ENCODE results near the gene DGKQ. TPM values are rescaled to one million over a fixed set of nuclear protein-coding genes. Genes with fewer than 3 reads are reported as not detected.

Gene DGKQ
- total RNA-seq, 2 experiments from 2014 or later = 14.3 to 16.7 TPM

DNA sequence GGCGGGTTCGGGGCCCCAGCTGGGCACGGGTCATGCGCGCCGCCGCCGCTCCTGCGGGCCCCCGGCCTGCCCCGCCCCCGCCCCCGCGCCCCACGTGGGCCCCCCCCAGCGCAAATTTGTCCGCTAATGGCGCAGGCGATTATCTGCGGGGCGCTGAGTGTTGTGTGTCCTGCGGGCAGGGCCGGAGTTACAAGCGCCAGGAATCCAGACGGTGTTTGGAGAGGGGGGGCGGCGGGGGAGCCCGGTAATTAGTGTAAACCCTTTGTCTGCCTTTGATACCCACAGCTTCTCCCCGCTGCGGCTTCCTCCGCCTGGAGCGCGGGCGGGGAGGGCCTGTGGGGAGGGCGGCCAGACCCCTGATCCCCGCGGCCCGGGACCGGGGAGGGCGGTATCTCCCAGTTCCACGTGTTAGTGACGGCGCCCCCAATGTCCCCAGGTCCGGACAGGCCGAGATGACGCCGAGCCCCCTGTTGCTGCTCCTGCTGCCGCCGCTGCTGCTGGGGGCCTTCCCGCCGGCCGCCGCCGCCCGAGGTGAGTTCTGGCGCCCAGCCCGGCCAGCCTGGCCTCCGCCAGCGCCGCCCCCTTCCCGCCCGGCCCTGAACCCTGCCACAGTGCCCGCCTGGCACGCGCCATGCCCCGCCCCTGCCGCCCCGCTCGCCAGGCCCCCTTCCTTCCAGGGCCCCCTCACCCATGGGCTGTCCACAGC is 38.8 kb upstream of the DGKQ start:
- CTCF ChIA-PET = no interaction called here
- no peak overlapping the region for H3K27ac Mint-ChIP-seq

DNA sequence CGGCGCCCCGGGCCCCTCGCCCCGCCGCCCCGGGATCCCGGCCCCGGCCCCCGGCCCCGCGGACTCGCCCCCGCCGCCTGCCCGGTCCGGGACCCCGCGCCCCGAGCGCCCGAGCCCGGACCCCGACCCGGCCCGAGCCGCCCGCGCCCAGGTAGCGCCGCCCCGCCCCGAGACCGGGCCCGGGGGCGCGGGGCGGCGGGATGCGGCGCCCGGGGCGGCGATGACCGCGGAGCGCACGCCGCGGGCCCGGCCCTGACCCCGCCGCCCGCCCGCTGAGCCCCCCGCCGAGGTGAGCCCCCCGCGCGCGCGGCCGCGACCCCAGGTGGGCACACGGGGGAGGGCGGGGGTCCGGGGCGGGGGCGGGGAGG is 38.3 kb upstream of the DGKQ start:
- Mint-ChIP-seq H3K27me3 (peaks cover 23% of the 10 kb centered on the region), H3K9me3 (peaks cover 2% of the 10 kb centered on the region), H3K4me1 (ENCODE audit: low read depth) (peaks cover 8% of the 10 kb centered on the region), H3K4me3 (no peak overlapping the region), H3K36me3 (ENCODE audit: low read depth) (peaks cover 4% of the 10 kb centered on the region), H3K27ac (no peak overlapping the region)
- ChIA-PET CTCF (no interaction called here), POLR2A (no interaction called here)
- intact Hi-C loops (cut with micrococcal nuclease) = no loop called here
- ATAC-seq (no peak), DNase-seq (no peak)
- TF ChIP-seq, protein P1, sequence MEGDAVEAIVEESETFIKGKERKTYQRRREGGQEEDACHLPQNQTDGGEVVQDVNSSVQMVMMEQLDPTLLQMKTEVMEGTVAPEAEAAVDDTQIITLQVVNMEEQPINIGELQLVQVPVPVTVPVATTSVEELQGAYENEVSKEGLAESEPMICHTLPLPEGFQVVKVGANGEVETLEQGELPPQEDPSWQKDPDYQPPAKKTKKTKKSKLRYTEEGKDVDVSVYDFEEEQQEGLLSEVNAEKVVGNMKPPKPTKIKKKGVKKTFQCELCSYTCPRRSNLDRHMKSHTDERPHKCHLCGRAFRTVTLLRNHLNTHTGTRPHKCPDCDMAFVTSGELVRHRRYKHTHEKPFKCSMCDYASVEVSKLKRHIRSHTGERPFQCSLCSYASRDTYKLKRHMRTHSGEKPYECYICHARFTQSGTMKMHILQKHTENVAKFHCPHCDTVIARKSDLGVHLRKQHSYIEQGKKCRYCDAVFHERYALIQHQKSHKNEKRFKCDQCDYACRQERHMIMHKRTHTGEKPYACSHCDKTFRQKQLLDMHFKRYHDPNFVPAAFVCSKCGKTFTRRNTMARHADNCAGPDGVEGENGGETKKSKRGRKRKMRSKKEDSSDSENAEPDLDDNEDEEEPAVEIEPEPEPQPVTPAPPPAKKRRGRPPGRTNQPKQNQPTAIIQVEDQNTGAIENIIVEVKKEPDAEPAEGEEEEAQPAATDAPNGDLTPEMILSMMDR (IDR thresholded peaks at IDR 0.05) = no peak

More for the DNA sequence above, 38.8 kb upstream of the DGKQ start:
- DNase-seq (peak; percentile 48), ATAC-seq (no peak)
- intact Hi-C loops (cut with micrococcal nuclease) = no loop called here
- POLR2A ChIA-PET = no interaction called here
- H3K9me3 Mint-ChIP-seq = no peaks in the 10 kb centered on the region
- H3K27me3 Mint-ChIP-seq = peaks cover 17% of the 10 kb centered on the region
- H3K4me1 Mint-ChIP-seq (ENCODE audit: low read depth) = peaks cover 8% of the 10 kb centered on the region
- H3K36me3 Mint-ChIP-seq (ENCODE audit: low read depth) = peaks cover 4% of the 10 kb centered on the region
- peak overlapping the region; percentile 52 for H3K4me3 Mint-ChIP-seq
- TF ChIP-seq, protein P1 (IDR thresholded peaks at IDR 0.05) = no peak

- TF ChIP-seq, protein P1 (IDR thresholded peaks at IDR 0.05) = no peak
These were observed 37.8 kb upstream of the DGKQ start, which contains the start of gene FGFRL1 for GRCh38 chr4:1011022-1011665. Gene FGFRL1, plus strand, starts transcription at chr4:1011626. Its CDS starts 860 bp downstream, at chr4:1012486.

GRCh38 chr4:1010395-1011021 is 37.1 kb upstream of the DGKQ start:
- DNase-seq = peak; percentile 89
- H3K36me3 Mint-ChIP-seq (ENCODE audit: low read depth) = peaks cover 4% of the 10 kb centered on the region
- H3K27ac Mint-ChIP-seq = peak overlapping the region; percentile 65
- TF ChIP-seq, protein P1 (IDR thresholded peaks at IDR 0.05) = no peak
- CTCF ChIA-PET = interaction anchor here (0.7 to 1.2 kb wide), 5 partner anchors 53 to 327 kb away, joined by 3 read pairs; partner anchors contain the start of genes GAK and TMEM175
- H3K4me3 Mint-ChIP-seq = peak overlapping the region; percentile 62
- ATAC-seq = peak; percentile 60
- POLR2A ChIA-PET = interaction anchor here (0.6 to 1.5 kb wide), 3 partner anchors 24 to 129 kb away, joined by 3 to 6 read pairs (median 3); partner anchors contain the start of genes GAK, IDUA and TMEM175
- H3K4me1 Mint-ChIP-seq (ENCODE audit: low read depth) = peaks cover 8% of the 10 kb centered on the region
- H3K9me3 Mint-ChIP-seq = peaks cover 2% of the 10 kb centered on the region
- peaks cover 30% of the 10 kb centered on the region for H3K27me3 Mint-ChIP-seq
- intact Hi-C loops (cut with micrococcal nuclease) = no loop called here

More at GRCh38 chr4:1011022-1011665, 37.8 kb upstream of the DGKQ start, which contains the start of gene FGFRL1:
- peaks cover 27% of the 10 kb centered on the region for H3K27me3 Mint-ChIP-seq
- DNase-seq (peak; percentile 94), ATAC-seq (peak; percentile 57)
- H3K27ac Mint-ChIP-seq = peak within 1 kb of the TSS; percentile 65
- peaks cover 8% of the 10 kb centered on the region for H3K4me1 Mint-ChIP-seq (ENCODE audit: low read depth)
- peak within 1 kb of the TSS; percentile 62 for H3K4me3 Mint-ChIP-seq
- ChIA-PET POLR2A (interaction anchor here (0.6 to 1.5 kb wide), 3 partner anchors 24 to 129 kb away, joined by 3 to 6 read pairs (median 3); partner anchors contain the start of genes GAK, IDUA and TMEM175), CTCF (interaction anchor here (0.7 to 1.2 kb wide), 4 partner anchors 52 to 327 kb away, joined by 3 read pairs; no protein-coding TSS in a partner anchor)
- peaks cover 4% of the 10 kb centered on the region for H3K36me3 Mint-ChIP-seq (ENCODE audit: low read depth)
- H3K9me3 Mint-ChIP-seq = peaks cover 2% of the 10 kb centered on the region
- intact Hi-C loops (cut with micrococcal nuclease) = no loop called here
